ENCODE data around the gene FARP1.

- no peak for TF ChIP-seq CTCF (IDR thresholded peaks at IDR 0.05)
- TF ChIP-seq POLR2A (IDR thresholded peaks at IDR 0.05) = no peak
Observed at GRCh38 chr13:98366959-98367358, 224.1 kb downstream of the FARP1 start.
